Activated CD8-positive, alpha-beta memory T cell treated with anti-CD3 and anti-CD28 coated beads, Interleukin-2, amount 50 U/mL, for 48 hours (primary cell): ENCODE data around the gene ALDH3B2.
"Not testable (repeated sequence)": the region's sequence is repeated elsewhere in the genome, so short reads cannot be mapped to it uniquely, and the experiment has no call there.

Experiments used
- DNase-seq: peaks from one replicate; pipeline ENCODE4 v3.0.0-alpha.2; 2020

The ALDH3B2 gene

DNA sequence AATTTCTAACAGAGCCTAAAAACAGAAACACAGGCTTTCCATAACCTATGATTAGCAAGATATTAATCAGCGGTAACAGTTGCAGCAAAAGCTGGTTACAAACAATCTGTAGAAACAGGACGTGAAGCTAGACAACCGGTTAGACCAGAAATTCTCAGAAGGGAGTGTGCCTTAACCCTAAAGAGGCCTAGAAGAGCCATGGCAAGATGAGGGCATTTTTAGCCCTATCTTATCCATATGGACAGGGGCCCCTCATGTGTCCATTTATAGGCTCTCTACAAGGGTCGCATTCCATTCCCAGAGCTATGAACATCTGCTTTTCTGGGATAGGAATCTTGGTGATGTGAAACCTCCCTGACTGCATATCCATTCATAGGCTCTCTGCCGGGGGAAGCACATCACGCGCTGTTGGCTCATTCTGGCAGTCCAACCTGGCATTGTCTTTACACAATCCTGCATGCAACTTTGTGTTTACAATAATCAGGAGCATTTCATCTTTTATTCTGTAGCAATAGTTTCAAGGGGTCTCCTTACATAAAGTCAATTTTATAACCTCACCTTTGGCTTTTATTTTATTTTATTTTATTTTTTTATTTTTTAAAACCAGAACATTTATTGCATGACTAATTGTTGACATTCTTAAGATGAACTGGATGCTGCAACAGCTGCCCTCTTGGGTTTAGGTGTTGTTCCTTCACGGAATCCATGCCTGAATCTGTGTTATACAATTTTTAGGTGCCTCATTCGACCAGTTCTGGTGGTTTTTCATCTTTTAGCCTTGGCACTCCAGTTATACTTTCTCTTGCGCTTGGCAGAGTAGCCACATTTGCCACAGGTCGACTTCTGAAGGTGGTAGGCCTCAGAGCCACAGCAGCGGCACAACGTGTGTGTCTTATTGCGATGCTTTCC, 8.0 kb upstream of the ALDH3B2 start:
- not testable (repeated sequence) for DNase-seq

DNA sequence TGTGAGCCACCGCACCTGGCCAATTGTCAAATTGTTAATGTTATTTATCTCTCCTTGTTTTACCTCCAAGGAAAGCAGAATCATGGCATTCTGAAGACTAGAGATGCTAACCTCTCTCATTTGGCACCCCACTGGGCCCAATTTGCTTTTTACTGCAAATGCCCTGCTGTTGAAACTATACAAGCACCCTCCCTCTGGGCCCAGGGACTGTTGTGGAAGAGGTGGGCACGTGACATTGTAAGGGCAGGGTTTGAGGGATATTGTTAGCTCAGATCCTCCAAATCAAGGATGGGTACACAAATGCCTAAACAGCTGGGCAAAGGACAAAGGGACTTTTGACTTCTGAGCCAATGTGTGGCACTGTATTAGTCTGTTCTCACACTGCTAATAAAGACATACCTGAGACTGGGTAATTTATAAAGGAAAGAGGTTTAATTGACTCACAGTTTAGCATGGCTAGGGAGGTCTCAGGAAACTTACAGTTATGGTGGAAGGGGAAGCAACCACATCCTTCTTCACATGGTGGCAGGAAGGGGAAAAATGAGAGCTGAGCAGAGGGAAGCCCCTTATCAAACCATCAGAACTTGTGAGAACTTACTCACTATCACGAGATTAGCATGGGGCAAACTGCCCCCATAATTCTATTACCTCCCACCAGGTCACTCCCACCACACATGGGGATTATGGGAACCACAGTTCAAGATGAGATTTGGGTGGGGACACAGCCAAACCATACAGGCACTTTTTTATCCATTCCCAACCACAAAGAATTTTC, 6.5 kb upstream of the ALDH3B2 start:
- DNase-seq, result no peak

DNA sequence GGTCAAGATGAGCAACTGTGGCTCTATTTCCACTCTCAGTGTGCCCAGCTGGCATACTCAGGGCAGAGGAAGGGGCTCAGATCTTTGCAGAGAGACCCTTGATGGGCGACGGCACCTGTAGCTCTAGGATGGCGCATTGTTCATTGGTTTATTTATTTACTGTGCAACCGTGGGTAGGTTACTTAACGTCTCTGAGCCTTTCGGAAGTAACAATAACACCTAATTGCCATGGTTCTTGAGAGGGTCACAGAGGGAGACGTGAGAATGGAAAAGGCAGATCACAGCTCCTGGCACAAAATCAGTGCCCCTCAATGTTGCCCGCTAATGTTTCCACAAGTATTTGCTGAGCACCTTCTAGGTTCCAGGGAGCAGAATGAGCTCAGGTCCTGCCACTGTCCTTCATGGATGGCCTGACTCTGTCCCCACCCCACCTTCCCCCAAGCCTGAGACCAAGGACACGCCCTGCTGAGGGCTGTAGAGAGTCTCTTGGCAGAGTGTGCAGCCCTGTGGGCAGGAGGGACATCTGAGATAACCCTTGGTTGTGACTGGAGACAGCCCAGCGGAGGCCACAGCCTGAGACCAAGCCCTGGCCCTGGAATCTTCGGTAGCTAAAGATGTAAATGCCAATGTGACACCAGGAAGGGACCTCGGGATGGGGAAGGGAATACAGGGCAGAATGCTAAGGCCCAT, 780 bp upstream of the ALDH3B2 start:
- DNase-seq, result no peak

DNA sequence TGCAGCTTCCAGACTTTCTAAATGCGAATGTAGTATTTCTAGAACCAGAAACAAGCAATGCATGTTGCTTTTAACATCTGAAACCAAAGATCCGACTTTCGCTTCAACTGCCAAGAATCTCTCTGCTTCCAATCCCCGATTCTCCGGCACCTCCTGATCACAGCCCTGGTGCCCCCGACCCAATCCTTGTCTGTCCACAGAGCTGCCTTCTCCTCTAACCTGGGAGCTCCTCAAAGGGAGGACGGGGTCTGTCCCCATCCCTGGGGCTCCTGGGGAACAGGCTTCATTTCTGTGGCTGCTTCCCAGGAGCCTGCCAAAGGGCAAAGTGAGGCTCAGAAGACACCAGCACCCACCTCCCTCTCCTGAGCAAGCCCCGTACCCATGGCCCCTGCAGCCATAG, 521 bp downstream of the ALDH3B2 start:
- no peak for DNase-seq

DNA sequence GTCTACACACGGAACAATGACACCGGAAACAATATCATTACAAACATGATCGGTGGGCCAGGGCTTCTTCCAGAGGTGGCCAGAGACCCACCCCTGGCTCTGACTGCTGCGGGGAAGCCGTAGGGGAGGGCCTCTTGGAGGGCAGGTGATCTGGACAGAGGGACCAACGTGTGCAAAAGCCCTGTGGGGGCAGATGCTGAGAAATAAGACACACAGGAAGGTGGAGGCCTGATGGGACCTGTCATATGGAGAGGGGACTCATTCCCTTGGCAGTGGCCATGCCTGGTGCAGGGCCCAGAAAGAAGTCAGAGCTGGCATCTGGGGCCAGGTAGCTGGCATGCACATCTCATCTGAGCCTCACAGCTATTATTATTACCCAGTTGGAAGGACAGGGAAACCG, 1.1 kb downstream of the ALDH3B2 start:
- no peak for DNase-seq

DNA sequence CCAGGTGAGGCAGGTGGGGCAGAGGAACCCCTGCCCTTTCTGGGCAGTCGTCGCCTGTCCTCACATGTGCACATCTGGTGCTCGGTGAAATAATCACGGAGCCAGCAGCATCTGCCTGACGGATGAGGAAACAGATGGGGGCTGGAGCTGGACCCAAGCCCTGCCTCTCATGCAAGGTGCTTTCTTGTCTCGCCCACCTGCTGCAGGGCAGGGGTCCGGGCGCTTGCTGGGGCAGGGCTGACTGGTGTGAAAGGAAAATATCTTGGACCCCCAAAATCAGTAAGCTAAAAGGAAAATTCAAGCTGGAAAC, 3.3 kb downstream of the ALDH3B2 start:
- no peak for DNase-seq

DNA sequence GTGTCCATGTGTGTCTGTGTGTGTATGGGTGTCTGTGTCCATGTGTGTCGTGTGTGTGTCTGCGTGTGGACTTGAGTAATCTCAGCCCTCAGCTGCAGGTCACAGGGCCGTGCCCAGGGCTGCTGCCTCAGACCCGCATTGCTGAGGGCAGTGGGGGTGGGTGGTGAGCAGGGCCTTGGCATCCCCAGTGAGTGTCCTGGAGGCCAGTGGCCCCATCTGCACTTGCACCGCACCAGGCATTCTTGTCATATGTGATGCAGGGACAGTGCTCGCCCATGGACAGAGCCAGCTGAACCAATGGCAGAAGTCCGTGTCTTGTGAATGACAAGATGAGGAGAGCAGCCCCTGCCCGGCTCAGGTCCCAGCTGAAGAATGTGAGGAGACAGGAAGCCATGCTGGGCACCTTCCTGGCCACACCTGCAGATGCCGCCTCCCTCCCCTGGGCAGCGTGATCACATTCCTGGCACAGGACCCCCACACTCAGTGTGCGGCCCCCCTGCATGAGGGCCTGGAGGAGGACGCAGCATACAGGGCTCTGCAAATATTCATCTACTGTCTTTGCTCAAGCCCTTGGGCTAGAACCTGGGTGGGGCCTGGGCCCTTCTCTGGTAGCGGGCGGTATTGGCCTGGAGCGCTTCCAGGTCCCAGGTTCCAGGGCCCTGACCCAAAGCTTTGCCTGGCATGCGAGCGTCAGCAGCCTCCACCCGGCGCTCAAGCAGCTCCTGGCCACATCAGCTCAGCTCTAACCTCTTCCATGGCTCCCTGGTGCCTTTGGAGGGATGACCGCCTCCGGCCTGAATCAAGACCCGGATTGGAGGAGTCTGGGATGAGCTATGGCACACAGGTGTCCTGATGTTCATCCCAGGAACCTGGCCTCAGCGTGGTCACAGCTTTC, 3.9 kb downstream of the ALDH3B2 start:
- DNase-seq, result no peak

DNA sequence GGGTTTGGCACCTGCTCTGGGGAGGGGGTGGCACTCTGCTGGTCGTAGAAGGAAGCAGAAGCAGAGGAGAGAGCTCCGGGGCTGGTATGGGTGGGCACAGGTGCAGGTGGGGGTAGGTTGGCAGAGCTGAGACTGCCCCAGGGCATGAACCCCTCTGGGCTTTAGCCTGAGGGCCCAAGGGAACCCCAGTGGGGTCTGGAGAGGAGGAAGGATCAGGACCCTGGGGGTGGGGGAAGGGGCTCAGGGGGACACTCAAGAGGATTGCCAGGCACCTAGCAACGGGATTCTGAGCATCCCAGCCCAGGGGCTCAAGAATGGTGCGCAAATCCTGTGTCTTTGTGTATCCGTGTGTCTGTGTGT, 6.3 kb downstream of the ALDH3B2 start:
- DNase-seq, result no peak

DNA sequence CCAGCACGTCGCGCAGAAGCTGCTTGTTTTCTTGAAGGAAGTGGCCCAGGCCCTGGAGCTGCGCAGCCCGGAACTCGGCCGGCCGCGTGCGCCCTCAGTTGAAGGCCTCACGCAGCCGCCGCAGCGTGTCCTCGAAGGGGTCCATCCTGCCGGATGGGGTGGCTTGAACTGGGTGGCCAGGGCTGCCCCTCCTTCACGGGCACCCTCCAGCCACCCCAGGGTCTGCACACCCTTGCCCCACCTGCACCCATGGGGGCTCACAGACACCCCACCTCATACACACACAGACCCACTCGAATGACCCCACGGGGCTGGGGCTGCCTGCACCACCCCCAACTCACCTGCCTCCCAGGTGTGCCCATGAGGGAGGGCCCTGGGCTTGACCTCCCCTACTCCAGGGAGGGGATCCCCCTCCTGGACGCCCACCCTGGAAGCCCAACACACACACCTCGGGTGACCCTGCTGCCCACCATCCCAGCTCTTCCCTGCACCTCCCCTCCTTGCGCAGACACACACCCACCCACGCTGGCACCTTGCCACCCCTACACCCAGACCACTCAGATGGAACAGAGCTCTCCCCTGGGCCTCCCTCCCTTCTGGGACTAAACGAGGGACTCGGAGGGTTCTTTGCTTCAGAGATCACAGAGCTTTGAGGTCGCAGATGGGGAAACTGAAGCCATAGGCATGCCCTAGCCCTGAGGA, 6.8 kb downstream of the ALDH3B2 start:
- no peak for DNase-seq

DNA sequence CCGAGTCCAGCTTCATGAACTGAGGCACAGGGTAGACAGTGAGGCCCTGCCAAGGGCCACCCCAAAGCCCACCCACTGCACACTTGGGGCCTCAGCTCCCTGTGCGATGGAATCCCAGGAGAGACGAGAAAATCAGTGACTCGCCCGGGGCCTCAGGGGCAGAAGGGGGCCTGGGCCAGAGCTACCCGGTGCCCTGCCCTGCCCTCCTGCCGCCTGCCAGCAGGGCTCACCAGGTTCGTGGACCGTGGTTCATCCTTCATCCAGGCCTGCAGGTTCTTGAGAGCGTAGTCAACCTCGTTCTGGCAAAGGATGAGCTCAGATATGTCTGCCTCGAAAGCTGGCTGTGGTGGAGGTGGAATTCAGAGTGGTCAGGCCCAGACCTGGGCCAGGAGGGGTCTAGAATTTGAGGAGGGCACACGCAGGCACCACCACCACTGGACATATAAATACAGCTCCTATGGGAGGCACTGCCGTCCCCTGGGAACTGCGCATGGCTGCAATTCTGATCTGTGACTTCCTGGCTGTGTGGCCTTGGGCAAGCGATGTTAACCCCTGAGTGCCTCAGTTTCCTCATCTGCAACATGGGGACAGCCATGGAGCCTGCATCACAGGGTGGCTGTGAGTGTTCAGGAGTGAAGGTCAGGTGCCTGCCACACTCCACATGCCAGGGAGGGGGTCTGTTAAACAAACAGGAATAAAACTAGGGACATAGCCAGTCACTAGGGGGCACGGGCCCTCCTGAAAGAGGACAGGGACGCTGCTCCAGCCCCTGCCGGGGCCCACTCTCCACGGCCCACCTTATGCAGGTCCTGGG, 7.5 kb downstream of the ALDH3B2 start:
- no peak for DNase-seq

DNA sequence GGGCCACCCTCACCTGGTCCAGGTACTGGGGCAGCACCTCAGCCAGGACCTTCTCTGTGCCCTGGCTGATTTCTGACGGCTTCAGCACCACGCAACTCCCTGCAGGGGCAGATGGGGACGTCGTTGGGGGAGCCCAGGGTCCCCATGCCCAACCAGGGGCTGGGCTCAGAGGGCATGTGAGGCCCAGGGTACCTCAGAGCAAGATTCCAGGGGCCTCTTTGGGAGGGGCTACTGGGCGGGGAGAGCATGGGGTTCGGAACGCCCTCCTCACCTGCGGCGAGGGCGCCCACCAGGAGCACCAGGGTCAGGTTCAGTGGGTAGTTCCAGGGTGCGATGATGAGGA, 8.1 kb downstream of the ALDH3B2 start:
- DNase-seq, result no peak

DNA sequence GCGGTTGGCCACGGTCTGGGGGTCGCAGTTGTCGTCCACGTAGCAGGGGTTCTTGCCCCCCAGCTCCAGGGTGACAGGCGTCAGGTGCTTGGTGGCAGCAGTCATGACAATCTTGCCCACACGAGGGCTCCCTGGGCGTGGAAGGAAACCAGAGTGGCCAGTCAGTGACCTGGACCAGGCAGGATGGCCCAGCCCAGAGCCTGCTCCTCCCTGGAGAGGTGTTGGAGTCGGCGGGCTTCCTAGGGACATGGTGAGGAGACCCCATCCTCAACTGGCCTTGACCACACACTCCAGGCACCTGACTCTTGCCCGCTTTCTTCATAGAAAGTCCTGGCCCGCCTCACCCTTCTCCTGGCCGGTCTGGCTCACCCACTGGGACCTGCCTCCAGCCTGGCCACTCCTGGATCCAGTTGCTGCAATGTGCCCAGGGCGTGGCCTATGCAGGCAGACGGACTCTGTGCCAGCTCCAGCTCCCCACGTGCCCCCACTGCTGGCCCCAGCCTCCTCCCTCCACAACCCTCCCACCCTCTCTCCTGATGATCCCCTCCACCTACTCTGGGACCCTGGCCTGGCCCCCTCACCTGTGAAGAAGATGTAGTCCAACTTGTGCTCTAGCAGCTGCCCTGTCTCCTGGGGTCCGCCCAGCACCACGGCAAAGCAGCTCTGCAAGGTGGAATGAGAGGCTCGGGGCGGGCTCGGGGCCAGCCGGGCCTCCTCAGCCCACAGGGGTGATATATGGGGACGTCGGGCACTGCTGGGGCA, 8.7 kb downstream of the ALDH3B2 start:
- DNase-seq, result no peak

DNA sequence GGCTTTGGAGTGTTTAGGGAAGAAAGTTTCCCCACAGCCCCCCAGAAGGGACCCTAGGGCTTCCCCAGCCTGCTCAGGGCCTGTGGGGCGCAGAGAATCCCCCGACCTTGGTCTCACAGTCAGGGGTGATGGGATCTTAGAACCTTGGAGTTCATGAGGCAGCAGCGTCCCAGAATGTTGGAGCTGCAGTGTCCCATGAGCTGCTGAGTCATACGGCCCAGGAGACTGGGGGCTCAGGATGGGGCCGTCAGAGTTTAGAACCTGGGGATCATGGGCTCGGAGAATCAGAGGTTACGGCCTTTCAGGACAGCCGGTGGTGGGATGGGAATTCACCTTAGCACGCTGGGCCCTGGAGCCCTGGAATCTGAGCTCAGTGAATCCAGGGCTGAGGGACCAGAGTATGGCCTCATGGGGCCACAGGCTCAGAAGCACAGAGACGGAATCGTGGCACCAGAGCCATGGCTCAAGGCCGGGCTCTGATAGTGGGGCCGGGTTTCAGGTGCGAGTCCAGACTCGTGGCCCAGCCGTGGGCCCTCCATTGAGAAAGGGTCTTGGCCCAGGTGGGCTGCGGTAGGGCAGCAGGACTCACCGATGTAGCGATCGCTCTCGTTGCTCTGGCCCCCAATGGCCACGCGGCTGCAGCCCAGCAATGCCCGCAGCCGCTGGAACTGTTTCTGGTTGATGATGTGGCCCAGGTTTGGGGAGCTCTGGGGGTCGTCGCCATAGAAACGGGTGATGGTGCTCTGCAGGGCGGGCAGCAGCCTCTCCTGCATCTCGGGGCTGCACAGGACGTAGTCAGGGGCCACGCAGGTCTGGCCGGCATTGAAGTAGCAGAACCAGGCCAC, 9.5 kb downstream of the ALDH3B2 start:
- DNase-seq, result no peak

DNA sequence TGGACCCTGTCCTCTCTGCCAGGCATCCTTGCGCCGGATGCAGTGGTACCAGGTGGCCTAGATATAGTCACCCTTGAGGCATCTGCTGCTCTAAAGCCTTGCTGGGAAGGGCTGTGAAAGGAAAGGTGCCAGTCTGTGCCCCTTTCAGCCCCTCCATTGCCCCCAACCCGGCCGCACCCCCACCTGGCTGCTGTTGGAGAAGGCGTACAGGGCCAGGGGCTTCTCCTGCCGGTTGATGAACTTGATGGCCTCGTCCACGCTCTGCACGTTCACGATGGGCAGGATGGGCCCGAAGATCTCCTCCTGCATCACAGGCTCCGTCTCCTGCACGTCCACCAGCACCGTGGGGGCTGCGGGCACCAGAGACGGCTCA, 10.2 kb downstream of the ALDH3B2 start:
- DNase-seq, result no peak

DNA sequence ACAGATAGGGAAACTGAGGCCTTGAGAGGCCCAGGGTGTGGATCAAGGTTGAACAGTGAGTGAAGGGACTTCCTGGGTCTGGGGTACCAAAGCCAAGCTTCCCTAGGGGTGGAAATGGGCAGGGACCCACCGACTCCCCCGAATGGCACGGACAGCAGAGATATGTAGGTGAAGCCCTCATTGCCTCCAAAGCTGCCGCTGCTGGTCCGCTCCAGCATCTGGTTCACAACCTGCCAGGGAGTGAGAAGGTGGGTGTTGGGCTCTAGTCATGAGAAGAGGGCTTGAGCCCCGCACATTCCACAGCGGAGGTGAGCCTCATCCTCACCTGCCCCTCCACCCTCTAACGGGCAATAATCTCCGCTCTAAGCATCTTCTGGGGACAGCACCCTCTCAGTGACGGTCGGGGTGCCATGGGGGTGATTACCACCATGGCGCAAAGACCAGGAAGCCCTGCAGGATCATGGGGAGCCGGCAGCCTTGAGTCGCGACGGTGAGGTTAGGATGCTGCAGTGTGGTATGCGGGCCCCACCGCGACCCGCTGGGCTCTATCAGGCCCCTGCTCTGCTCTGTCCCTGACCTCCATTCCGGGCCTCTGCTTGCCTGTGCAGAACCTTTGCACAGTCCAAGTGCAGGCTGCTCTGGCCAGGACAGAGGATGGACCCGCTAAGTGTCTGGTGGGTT, 10.8 kb downstream of the ALDH3B2 start:
- no peak for DNase-seq

DNA sequence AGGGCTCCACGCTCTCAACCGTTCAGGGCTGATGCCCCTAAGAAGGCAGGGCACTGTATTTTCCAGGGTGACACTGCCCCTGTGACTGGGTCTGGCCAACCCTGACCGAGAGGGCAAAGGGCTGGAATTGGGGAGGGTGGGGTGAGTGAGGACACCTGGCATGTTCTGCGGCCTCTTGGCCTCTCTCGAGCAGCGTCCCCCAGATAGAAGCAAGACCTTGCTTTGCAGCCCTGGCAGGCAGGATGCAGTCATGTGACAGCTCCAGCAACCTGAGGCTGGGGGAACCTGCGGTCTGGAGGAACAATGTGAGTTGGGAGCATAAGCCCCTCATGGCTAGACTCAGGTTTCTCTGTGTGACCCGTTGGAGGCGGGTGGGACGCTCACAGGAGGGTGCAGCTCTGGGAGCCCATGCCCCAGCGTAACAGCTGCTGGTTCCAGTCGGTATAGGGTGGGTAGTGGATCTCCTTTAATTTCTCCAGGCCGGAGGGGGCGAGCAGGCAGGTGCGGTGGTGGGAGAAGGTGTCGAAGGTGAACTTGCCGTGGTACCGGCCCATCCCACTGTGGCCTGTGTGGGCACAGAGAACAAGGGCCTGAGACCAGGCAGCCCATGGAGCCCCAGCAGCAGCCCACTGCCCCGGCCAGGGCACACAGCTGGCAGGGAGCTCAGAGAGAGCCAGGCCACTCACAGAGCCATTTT, 11.4 kb downstream of the ALDH3B2 start:
- DNase-seq, result no peak

DNA sequence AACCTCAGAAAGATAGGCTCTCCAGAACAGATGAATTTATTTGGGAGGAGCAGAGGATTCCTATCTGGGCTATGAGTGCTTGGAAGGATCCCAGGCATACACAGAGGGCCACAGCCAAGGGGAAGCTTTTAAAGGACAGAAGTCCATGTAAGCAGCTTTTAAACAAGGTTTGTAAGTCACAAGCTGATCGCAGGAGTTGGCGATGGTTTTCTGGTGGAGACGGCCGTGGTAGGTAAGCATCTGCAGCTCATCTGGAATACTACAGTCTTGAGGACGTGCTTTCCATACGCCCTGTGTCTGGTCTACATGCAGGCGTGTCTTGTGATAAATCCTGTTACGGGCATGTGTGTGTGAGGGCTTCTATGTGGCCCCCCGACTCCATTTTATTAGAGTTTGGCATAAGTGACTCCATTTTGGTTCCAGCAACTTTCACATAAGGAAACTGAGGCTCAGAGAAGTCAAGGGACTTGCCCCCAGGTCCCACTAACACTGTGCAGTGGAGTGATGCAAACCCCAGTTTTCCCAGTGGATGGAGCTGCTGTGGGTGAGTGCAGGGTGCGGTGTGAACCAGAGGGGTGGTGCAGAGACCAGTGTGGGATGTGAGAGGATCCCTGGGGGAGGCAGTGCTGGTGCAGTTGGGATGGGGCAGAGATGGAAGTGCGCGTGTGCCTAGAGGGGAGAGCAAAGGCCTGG, 12.1 kb downstream of the ALDH3B2 start:
- no peak for DNase-seq

DNA sequence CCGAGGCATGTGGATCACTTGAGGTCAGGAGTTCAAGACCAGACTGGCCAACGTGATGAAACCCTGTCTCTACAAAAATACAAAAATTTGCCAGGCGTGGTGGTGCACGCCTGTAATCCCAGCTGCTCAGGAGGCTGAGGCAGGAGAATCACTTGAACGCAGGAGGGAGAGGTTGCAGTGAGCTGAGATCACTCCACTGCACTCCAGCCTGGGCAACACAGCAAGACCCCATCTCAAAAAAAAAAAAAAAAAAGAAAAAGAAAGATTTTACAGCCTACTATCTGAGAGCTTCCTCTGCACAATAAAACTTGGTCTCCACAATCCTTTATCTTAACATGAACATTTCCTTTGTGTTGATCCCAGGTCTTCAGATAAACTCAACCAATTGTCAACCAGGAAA, 13.7 kb downstream of the ALDH3B2 start:
- not testable (repeated sequence) for DNase-seq
